SK-N-MC (cell line): Measurements from ENCODE around the gene IPO7.

ENCODE experiments used
- DNase-seq: peaks from one replicate; pipeline ENCODE4 v3.0.0-alpha.2; 2011; ENCODE audit warnings: low read depth, low spot score
- H3K27ac ChIP-seq: fragments of 200-600 bp; sonication (generic); 2 replicates; pipeline ENCODE4 v1.5.1; 2016; ENCODE audit warnings: mixed run types
- H3K36me3 ChIP-seq: fragments of 200-600 bp; sonication (generic); 2 replicates; pipeline ENCODE4 v1.6.1; 2017; ENCODE audit warnings: antibody characterized with exemption, low read length, mixed read lengths; ENCODE audit not compliant: insufficient read depth
- H3K4me3 ChIP-seq: fragments of 200-600 bp; sonication (generic); 2 replicates; pipeline ENCODE4 v1.5.1; 2016
- H3K9ac ChIP-seq: fragments of 200-600 bp; sonication (generic); 2 replicates; pipeline ENCODE4 v1.8.0; 2017; ENCODE audit warnings: mixed run types, mixed read lengths; ENCODE audit not compliant: insufficient read length
- H3K9me3 ChIP-seq: fragments of 200-600 bp; sonication (generic); 2 replicates; pipeline ENCODE4 v1.6.1; 2017; ENCODE audit warnings: low read depth, mild to moderate bottlenecking, antibody characterized with exemption, low read length, moderate library complexity, mixed read lengths
- EZH2 ChIP-seq: fragments of 200-600 bp; sonication (generic); IDR thresholded peaks from one replicate; pipeline ENCODE4 v1.6.1; 2017; ENCODE audit warnings: antibody characterized with exemption
- FOXP2 ChIP-seq: optimal IDR thresholded peaks from 2 replicates; pipeline ENCODE3; 2011; ENCODE audit warnings: mild to moderate bottlenecking, moderate library complexity; ENCODE audit not compliant: insufficient read depth; ENCODE audit errors: extremely low read length, control extremely low read depth
- POLR2AphosphoS5 ChIP-seq: IDR thresholded peaks from 2 replicates; pipeline ENCODE4 v1.6.1; 2012; ENCODE audit warnings: mild to moderate bottlenecking, low read depth, low read length, borderline replicate concordance

The IPO7 gene

DNA sequence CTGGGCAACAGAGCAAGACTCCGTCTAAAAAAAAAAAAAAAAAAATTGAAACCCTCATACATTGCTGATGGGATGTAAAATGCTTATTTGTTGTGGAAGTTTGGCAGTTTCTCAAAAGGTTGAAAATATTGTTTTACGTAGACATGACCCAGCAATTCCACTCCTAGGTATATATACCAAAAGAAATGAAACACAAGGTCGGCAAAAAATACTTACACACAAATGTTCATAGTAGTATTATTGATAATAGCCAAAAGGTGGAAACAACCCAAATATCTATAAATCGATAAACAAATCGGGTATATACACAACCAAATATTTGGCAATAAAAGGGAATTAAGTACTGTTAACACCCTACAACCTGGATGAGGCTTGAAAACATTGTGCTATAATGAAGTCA, 71.3 kb downstream of the IPO7 start:
- no peaks in the 10 kb centered on the region for H3K9me3 ChIP-seq
- H3K4me3 ChIP-seq, result no peak overlapping the region
- H3K9ac ChIP-seq, result no peak overlapping the region
- no peak overlapping the region; the same call in 1 of the 2 replicates for H3K27ac ChIP-seq
- no peak for TF ChIP-seq FOXP2
- TF ChIP-seq POLR2AphosphoS5, result no peak
- no peak for TF ChIP-seq EZH2
- H3K36me3 ChIP-seq, result no peaks in the 10 kb centered on the region
- no peak for DNase-seq

DNA sequence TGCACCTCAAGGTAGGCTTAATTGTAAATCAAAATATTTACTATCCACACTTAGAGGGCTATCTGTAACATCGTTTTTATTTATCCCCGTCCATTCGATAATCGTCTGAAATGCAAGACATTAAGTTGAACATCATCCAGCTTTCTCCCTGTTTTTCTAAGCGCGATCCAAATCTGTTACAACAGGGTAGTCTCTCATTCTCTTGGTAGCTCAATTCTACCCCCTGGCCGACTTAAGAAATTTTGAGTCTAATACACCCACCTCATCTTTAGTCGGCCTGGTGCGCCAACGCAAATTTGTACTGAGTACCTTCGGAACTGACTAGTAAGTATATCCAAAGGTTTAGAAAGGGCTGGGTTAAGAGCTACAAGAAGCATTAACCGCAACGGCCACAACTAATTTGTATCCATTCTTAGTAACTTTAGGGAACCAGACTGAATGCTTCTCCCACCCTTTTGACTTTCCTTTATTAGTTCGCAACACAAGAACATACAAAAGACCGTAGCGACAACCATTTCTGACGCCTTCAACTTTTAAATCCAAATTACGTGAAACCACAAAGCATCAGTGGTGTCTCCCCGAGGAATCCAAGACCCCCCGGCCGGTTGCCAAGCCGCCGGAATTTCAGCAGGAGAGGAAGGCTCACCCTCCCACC, 75.3 kb downstream of the IPO7 start:
- peaks cover 7% of the 10 kb centered on the region; the same call in 1 of the 2 replicates for H3K36me3 ChIP-seq
- TF ChIP-seq POLR2AphosphoS5 (peak; percentile 11), FOXP2 (no peak)
- H3K9me3 ChIP-seq, result no peaks in the 10 kb centered on the region
- peak overlapping the region; percentile 97 for H3K27ac ChIP-seq
- H3K9ac ChIP-seq, result peak overlapping the region; percentile 99
- H3K4me3 ChIP-seq, result peak overlapping the region; percentile 93
- no peak for DNase-seq

- DNase-seq, result peak; percentile 99
- TF ChIP-seq EZH2 (no peak), POLR2AphosphoS5 (peak; percentile 88), FOXP2 (peak; percentile 47)
- peaks cover 7% of the 10 kb centered on the region; the same call in 1 of the 2 replicates for H3K36me3 ChIP-seq
- peak within 1 kb of the TSS; percentile 93 for H3K4me3 ChIP-seq
- H3K9ac ChIP-seq, result peak within 1 kb of the TSS; percentile 99
- H3K27ac ChIP-seq, result peak within 1 kb of the TSS; percentile 98
- H3K9me3 ChIP-seq, result no peaks in the 10 kb centered on the region
Observed at GRCh38 chr11:9460322-9461062, 76.0 kb downstream of the IPO7 start, which contains the start of gene ZNF143. Gene ZNF143 (plus strand): TSS chr11:9461012. CDS start chr11:9471309, 10,297 bp downstream.

- peaks cover 7% of the 10 kb centered on the region; the same call in 1 of the 2 replicates for H3K36me3 ChIP-seq
- no peak for TF ChIP-seq EZH2
- peak; percentile 80 for TF ChIP-seq POLR2AphosphoS5
- no peak for TF ChIP-seq FOXP2
- H3K9me3 ChIP-seq, result no peaks in the 10 kb centered on the region
- peak overlapping the region; percentile 83 for H3K4me3 ChIP-seq
- no peak for DNase-seq
- peak overlapping the region; percentile 98 for H3K27ac ChIP-seq
- H3K9ac ChIP-seq, result peak overlapping the region; percentile 92
Observed at GRCh38 chr11:9461063-9461759, 76.8 kb downstream of the IPO7 start.

- H3K4me3 ChIP-seq, result peak overlapping the region; percentile 83
- peak overlapping the region; percentile 92 for H3K9ac ChIP-seq
- peaks cover 7% of the 10 kb centered on the region; the same call in 1 of the 2 replicates for H3K36me3 ChIP-seq
- H3K9me3 ChIP-seq, result no peaks in the 10 kb centered on the region
- peak overlapping the region; percentile 98 for H3K27ac ChIP-seq
- no peak for TF ChIP-seq EZH2
- TF ChIP-seq POLR2AphosphoS5, result no peak
- TF ChIP-seq FOXP2, result no peak
- DNase-seq, result no peak
Observed at GRCh38 chr11:9461760-9462134, 77.3 kb downstream of the IPO7 start.

DNA sequence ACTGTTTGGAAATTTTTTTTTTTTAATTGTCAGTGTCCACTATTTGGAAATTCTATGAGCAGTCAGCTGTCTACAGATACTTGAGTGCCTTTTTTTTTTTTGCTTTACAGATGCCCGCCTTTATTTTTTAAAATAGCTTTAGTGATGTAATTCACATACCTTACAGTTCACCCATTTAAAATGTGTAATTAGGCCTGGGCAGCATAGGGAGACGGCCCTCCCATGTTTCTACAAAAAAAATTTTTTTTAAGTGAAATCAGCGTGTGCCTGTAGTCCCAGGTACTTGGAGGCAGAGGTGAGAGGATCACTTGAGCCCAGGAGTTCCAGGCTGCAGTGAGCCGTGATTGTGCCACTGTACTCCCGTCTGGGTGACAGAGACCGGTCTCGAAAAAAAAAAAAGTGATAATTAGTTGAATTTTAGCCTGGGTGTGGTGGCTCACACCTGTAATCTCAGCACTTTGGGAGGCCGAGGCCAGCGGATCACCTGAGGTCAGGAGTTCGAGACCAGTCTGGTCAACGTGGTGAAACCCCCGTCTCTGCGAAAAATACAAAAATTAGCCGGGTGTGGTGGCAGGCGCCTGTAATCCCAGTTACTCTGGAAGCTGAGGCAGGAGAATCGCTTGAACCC, 77.8 kb downstream of the IPO7 start:
- Histone ChIP-seq H3K36me3 (peaks cover 7% of the 10 kb centered on the region; the same call in 1 of the 2 replicates), H3K27ac (peak overlapping the region; percentile 98), H3K9ac (peak overlapping the region; percentile 92), H3K4me3 (peak overlapping the region; percentile 83), H3K9me3 (no peaks in the 10 kb centered on the region)
- no peak for DNase-seq
- no peak for TF ChIP-seq EZH2
- no peak for TF ChIP-seq FOXP2
- no peak for TF ChIP-seq POLR2AphosphoS5

DNA sequence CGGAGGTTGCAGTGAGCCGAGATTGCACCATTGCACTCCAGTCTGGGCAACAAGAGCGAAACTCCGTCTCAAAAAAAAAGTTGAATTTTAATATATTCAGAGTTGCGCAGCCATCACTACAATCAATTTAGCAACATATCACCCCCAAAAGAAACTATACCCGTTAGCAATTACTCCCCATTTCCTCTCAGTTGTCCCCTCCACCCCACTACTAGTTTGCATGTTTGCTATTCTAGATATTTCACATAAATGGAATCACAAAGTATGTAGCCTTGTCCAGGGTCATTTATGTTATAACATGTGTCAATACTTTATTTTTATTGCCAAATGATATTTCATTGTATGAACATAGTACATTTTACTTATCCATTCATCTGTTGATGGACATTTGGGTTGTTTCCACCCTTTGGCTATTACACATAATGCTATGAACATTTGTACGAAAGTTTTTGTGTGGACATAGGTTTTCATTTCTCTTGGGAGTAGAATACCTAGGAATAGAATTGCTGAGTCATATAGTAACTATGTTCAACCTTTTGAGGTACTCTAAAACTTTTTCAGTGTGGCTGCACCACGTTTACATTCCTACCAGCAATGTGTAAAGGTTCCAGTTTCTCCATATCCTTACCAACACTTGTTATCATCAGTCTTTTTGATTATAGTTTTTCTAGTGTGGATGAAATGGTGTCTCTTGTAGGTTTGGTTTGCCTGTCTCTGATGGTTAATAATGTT, 78.5 kb downstream of the IPO7 start:
- H3K4me3 ChIP-seq, result peak overlapping the region; percentile 17; the same call in 1 of the 2 replicates
- TF ChIP-seq FOXP2 (no peak), POLR2AphosphoS5 (no peak), EZH2 (no peak)
- peak overlapping the region; percentile 70 for H3K27ac ChIP-seq
- no peak for DNase-seq
- no peak overlapping the region for H3K9ac ChIP-seq
- H3K36me3 ChIP-seq, result peaks cover 7% of the 10 kb centered on the region; the same call in 1 of the 2 replicates
- H3K9me3 ChIP-seq, result no peaks in the 10 kb centered on the region
